Loucy (cell line): ENCODE data around the gene ZRANB1.

Experiments
- H2AFZ ChIP-seq: fragments of 200-600 bp; sonication (generic); 2 replicates; pipeline ENCODE4 v1.6.0; 2016; ENCODE audit warnings: antibody characterized with exemption, mild to moderate bottlenecking, low read length, moderate library complexity
- H3F3A ChIP-seq: fragments of 200-600 bp; 2 replicates; pipeline ENCODE4 v1.6.0; 2016; ENCODE audit warnings: antibody characterized with exemption, low read depth, mild to moderate bottlenecking
- H3K27me3 ChIP-seq: fragments of 200-600 bp; sonication (generic); 2 replicates; pipeline ENCODE4 v1.6.1; 2014; ENCODE audit warnings: low read length, mild to moderate bottlenecking; ENCODE audit not compliant: insufficient read depth, poor library complexity, severe bottlenecking
- H3K36me3 ChIP-seq: fragments of 200-600 bp; sonication (generic); 2 replicates; pipeline ENCODE4 v1.6.1; 2016; ENCODE audit warnings: low read length; ENCODE audit not compliant: insufficient read depth
- H3K4me1 ChIP-seq: fragments of 200-600 bp; sonication (generic); 2 replicates; pipeline ENCODE4 v1.5.1; 2014; ENCODE audit warnings: low read length, mild to moderate bottlenecking; ENCODE audit not compliant: insufficient read depth, poor library complexity, severe bottlenecking
- H3K4me2 ChIP-seq: fragments of 200-600 bp; sonication (generic); 2 replicates; pipeline ENCODE4 v1.6.0; 2014; ENCODE audit warnings: antibody characterized with exemption, low read length, low read depth, mild to moderate bottlenecking; ENCODE audit not compliant: poor library complexity, severe bottlenecking
- H3K4me3 ChIP-seq: fragments of 200-600 bp; sonication (generic); 2 replicates; pipeline ENCODE4 v1.5.1; 2014; ENCODE audit warnings: low read length, mild to moderate bottlenecking, mixed read lengths; ENCODE audit not compliant: poor library complexity, severe bottlenecking
- H3K79me2 ChIP-seq: fragments of 200-600 bp; sonication (generic); 2 replicates; pipeline ENCODE4 v1.6.1; 2014; ENCODE audit warnings: low read length; ENCODE audit not compliant: insufficient read depth
- H3K9ac ChIP-seq: fragments of 200-600 bp; sonication (generic); 2 replicates; pipeline ENCODE4 v1.6.0; 2014; ENCODE audit warnings: mild to moderate bottlenecking, low read depth, low read length, moderate library complexity; ENCODE audit not compliant: poor library complexity, severe bottlenecking
- H3K9me2 ChIP-seq: fragments of 200-600 bp; sonication (generic); replicated peaks from 2 replicates; pipeline ENCODE4 v1.6.1; 2016; ENCODE audit warnings: low read depth, low read length, mixed read lengths
- H3K9me3 ChIP-seq: fragments of 200-600 bp; sonication (generic); 2 replicates; pipeline ENCODE4 v1.6.1; 2014; ENCODE audit warnings: mild to moderate bottlenecking, antibody characterized with exemption, low read length, low read depth; ENCODE audit not compliant: insufficient read depth
- H4K20me1 ChIP-seq: fragments of 200-600 bp; sonication (generic); 2 replicates; pipeline ENCODE4 v1.6.0; 2014; ENCODE audit warnings: antibody characterized with exemption, low read length, mild to moderate bottlenecking; ENCODE audit not compliant: insufficient read depth, poor library complexity, severe bottlenecking
- CTCF ChIP-seq: fragments of 200-600 bp; sonication (generic); conservative IDR thresholded peaks from 2 replicates; pipeline ENCODE4 v1.5.1; 2014; ENCODE audit warnings: mild to moderate bottlenecking, antibody characterized with exemption, low read length
- EZH2phosphoT487 ChIP-seq: fragments of 200-600 bp; IDR thresholded peaks from 2 replicates; pipeline ENCODE4 v1.6.1; 2018; ENCODE audit warnings: antibody characterized with exemption, mild to moderate bottlenecking, moderate library complexity, borderline replicate concordance

The ZRANB1 gene

DNA sequence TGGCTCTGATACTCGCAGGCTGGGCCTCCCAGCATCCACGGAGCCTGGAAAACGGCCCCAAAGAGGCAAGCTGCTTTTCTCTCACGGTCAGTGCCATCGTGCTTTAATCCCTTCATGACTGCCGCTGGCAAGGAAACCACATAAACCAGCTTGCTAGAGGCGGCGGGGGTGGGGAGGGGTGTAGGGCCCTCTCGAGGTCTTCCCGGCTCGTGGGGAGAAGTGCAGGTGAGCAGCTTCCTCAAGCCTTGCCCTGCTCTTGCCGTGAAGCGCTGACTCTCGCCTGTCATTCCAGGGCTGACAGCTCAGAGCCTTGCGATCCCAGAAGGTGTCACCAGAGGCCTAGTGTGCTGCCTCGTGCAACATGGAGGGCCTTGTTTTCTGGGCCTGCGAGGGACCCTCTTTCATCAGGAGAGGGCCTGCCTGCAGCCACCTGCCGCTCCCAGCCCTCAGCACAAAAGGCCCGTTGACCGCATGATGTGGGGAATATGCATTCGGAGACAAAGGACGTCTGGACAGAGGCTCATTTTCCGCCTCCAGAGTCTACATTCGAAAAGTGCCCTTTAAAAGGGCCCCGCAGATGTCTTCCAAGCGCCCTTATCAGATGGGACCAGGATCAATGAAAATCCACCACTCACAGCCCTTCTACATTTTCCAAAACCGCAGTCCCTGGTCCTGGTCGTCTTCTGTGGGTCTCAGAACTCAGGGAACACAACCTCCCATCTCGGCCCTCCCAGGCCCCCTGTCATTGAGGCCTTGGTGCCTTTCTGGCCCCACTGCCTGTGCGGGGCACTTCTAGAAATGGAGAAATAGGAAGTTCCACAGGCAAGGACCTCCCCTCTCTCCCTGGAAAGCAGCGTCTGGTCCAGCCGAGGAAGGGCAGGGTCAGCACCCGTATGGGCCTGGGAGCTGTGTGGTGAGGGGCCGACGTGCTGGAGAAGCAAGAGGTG is 58.7 kb downstream of the ZRANB1 start:
- Histone ChIP-seq H3K27me3 (no peaks in the 10 kb centered on the region), H3K4me3 (no peak overlapping the region), H3K4me2 (peak overlapping the region; percentile 10), H3K36me3 (no peaks in the 10 kb centered on the region), H3F3A (no peaks in the 10 kb centered on the region), H2AFZ (no peak overlapping the region; the same call in 1 of the 2 replicates), H3K79me2 (no peaks in the 10 kb centered on the region), H3K9me3 (no peaks in the 10 kb centered on the region), H3K4me1 (peaks cover 3% of the 10 kb centered on the region), H3K9ac (no peak overlapping the region), H3K9me2 (no peaks in the 10 kb centered on the region), H4K20me1 (no peaks in the 10 kb centered on the region)
- peak; percentile 34 for TF ChIP-seq CTCF
- no peak for TF ChIP-seq EZH2phosphoT487

DNA sequence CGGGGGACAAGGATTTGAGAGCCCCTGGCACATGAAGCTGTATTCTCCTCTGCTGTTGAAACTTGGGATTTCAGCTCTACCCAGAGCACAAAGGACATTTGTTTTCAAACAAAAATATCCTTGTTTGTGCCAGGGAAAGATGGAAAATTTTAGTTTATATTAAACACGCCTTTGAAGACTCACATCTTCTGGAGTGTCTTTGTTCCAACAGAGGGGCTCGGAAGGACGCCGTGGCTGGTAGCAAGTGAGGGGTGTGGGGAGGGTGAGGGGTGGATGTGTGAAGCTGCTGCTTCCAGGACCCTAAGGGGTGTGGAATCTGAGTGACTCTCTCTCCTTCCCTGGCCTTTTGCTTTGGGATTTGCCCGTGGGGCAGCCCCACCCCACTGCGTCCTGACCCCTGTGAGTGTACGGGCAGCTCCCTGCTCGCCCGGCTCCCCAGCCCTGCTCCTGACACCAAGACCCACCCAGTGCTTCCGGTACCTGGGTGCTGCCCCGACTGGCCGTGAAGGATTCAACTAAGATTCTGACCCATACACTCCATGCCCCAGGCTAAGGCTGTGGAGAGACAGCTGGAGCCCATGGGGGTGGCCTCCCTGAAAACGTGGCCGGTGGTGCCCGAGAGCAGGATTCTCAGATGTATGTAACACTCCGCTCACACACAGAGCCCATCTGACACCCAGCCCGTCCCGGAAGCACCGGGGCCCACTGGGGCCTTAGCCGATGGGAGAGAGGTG is 59.6 kb downstream of the ZRANB1 start:
- Histone ChIP-seq H3K79me2 (no peaks in the 10 kb centered on the region), H3K9me2 (no peaks in the 10 kb centered on the region)

DNA sequence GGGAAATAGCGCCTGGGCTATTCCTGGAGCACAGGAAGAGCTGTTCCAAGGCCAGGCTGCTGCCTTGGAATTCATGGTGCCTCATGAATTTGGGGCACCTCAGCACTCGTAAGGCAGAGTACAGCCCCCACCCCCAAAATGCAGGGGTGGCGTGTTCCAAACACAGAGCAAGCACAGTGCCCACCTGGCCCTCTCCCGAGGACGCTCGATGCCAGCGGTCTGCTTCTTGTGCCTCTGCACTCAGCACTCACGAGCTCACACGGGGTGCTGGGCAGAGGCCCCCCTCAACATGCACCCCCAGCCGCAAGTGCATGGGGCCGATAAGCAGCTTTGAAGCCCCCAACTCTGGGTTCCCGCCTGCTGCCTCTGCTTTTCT is 60.1 kb downstream of the ZRANB1 start:
- H3K4me3 ChIP-seq, result no peak overlapping the region
- H3K4me1 ChIP-seq, result peaks cover 3% of the 10 kb centered on the region
- no peaks in the 10 kb centered on the region for H3K9me3 ChIP-seq
- no peak overlapping the region for H2AFZ ChIP-seq
- no peaks in the 10 kb centered on the region for H3K36me3 ChIP-seq
- no peak overlapping the region for H3K4me2 ChIP-seq
- no peaks in the 10 kb centered on the region for H3K9me2 ChIP-seq
- no peaks in the 10 kb centered on the region for H3K27me3 ChIP-seq
- no peak overlapping the region for H3K9ac ChIP-seq
- H3K79me2 ChIP-seq, result no peaks in the 10 kb centered on the region
- H3F3A ChIP-seq, result no peaks in the 10 kb centered on the region
- no peak for TF ChIP-seq EZH2phosphoT487
- H4K20me1 ChIP-seq, result no peaks in the 10 kb centered on the region

More for the DNA sequence above, 59.6 kb downstream of the ZRANB1 start:
- Histone ChIP-seq H3K27me3 (no peaks in the 10 kb centered on the region), H3K4me3 (no peak overlapping the region), H3K4me1 (peaks cover 3% of the 10 kb centered on the region), H3F3A (no peaks in the 10 kb centered on the region), H4K20me1 (no peaks in the 10 kb centered on the region), H3K9me3 (no peaks in the 10 kb centered on the region), H3K4me2 (no peak overlapping the region), H2AFZ (no peak overlapping the region), H3K9ac (no peak overlapping the region), H3K36me3 (no peaks in the 10 kb centered on the region)
- no peak for TF ChIP-seq CTCF
- no peak for TF ChIP-seq EZH2phosphoT487
